IPS-NIHi7 (cell line): Measurements from ENCODE around the gene CHID1.

Source experiments
- DNase-seq: peaks from one replicate; pipeline ENCODE4 v3.0.0; 2012; ENCODE audit warnings: mixed read lengths; ENCODE audit errors: extremely low spot score

Gene CHID1

GRCh38 chr11:824292-824880 lies 86.2 kb downstream of the CHID1 start:
- no peak for DNase-seq

GRCh38 chr11:823441-824291 lies 86.9 kb downstream of the CHID1 start:
- DNase-seq = no peak

GRCh38 chr11:821512-822371 lies 88.9 kb downstream of the CHID1 start:
- no peak for DNase-seq

GRCh38 chr11:820655-821511 lies 89.7 kb downstream of the CHID1 start:
- no peak for DNase-seq

- DNase-seq = peak; percentile 62
These were observed 90.5 kb downstream of the CHID1 start for GRCh38 chr11:819943-820649.

GRCh38 chr11:819129-819931 lies 91.3 kb downstream of the CHID1 start:
- DNase-seq = peak; percentile 88

- DNase-seq = no peak
These were observed 92.0 kb downstream of the CHID1 start, which contains the start of gene PNPLA2 for GRCh38 chr11:818396-819128. PNPLA2 (plus strand) TSS chr11:818914; CDS start chr11:819719, 805 bp downstream.
